Neural cell (in vitro differentiated cells): ENCODE measurements around the gene DAGLA. TPM values are rescaled to one million over a fixed set of nuclear protein-coding genes. Genes with fewer than 3 reads are reported as not detected.

Source experiments
- H2AFZ ChIP-seq: fragments of 200-600, 300-800 bp; sonication (generic), shearing (Covaris generic); 2 replicates; pipeline ENCODE4 v1.6.0; 2014; ENCODE audit warnings: low read depth, mild to moderate bottlenecking, antibody characterized with exemption, low read length, moderate library complexity
- H3F3A ChIP-seq: fragments of 200-600 bp; shearing (Covaris generic); 2 replicates; pipeline ENCODE4 v1.6.1; 2016; ENCODE audit warnings: mild to moderate bottlenecking, moderate library complexity, mixed read lengths, antibody characterized with exemption, low read length; ENCODE audit not compliant: insufficient read depth, poor library complexity, severe bottlenecking
- H3K27ac ChIP-seq: fragments of 200-600, 300-800 bp; sonication (generic), shearing (Covaris generic); 2 replicates; pipeline ENCODE4 v1.5.1; 2014; ENCODE audit warnings: mild to moderate bottlenecking, low read length, moderate library complexity
- H3K27me3 ChIP-seq: fragments of 300-800, 200-600 bp; sonication (generic), shearing (Covaris generic); 2 replicates; pipeline ENCODE4 v1.6.0; 2014; ENCODE audit warnings: mild to moderate bottlenecking, low read depth, low read length, moderate library complexity; ENCODE audit not compliant: insufficient read depth
- H3K36me3 ChIP-seq: fragments of 300-800, 200-600 bp; sonication (generic), shearing (Covaris generic); 2 replicates; pipeline ENCODE4 v1.5.1; 2014; ENCODE audit warnings: mild to moderate bottlenecking, antibody characterized with exemption, low read length, moderate library complexity; ENCODE audit not compliant: insufficient read depth
- H3K4me2 ChIP-seq: fragments of 300-800, 200-600 bp; sonication (generic), shearing (Covaris generic); 2 replicates; pipeline ENCODE4 v1.6.0; 2014; ENCODE audit warnings: mild to moderate bottlenecking, low read length
- H3K4me3 ChIP-seq: fragments of 300-800, 200-600 bp; sonication (generic), shearing (Covaris generic); 2 replicates; pipeline ENCODE4 v1.5.1; 2014; ENCODE audit warnings: mild to moderate bottlenecking, low read length, moderate library complexity
- H3K79me2 ChIP-seq: fragments of 200-600 bp; shearing (Covaris generic); replicated peaks from 2 replicates; pipeline ENCODE4 v1.6.0; 2014; ENCODE audit warnings: mild to moderate bottlenecking, low read length, moderate library complexity; ENCODE audit not compliant: insufficient read depth
- H3K9ac ChIP-seq: fragments of 300-800, 200-600 bp; sonication (generic), shearing (Covaris generic); 2 replicates; pipeline ENCODE4 v1.6.1; 2016; ENCODE audit warnings: mild to moderate bottlenecking, low read length, mixed read lengths
- H3K9me2 ChIP-seq: fragments of 200-600 bp; shearing (Covaris generic); 2 replicates; pipeline ENCODE4 v1.6.1; 2016; ENCODE audit warnings: mild to moderate bottlenecking, low read length, mixed read lengths; ENCODE audit not compliant: insufficient read depth
- H3K9me3 ChIP-seq: fragments of 200-600, 300-800 bp; sonication (generic), shearing (Covaris generic); 2 replicates; pipeline ENCODE4 v1.6.1; 2016; ENCODE audit warnings: mild to moderate bottlenecking, mixed run types, low read length, moderate library complexity, mixed read lengths
- H4K20me1 ChIP-seq: fragments of 200-600 bp; shearing (Covaris generic); 2 replicates; pipeline ENCODE4 v1.6.1; 2016; ENCODE audit warnings: mild to moderate bottlenecking, mixed run types; ENCODE audit not compliant: insufficient read depth
- CTCF ChIP-seq: fragments of 450-650 bp; IDR thresholded peaks from 2 replicates; pipeline ENCODE4 v1.5.1; 2014; ENCODE audit warnings: antibody characterized with exemption, mild to moderate bottlenecking, moderate library complexity; ENCODE audit not compliant: poor library complexity, severe bottlenecking
- EP300 ChIP-seq: fragments of 450-650 bp; conservative IDR thresholded peaks from 2 replicates; pipeline ENCODE4 v1.6.1; 2014; ENCODE audit warnings: antibody characterized with exemption, mild to moderate bottlenecking, moderate library complexity; ENCODE audit not compliant: poor library complexity, severe bottlenecking
- EZH2 ChIP-seq: fragments of 200-600, 300-800 bp; shearing (Covaris generic), sonication (generic); IDR thresholded peaks from 2 replicates; pipeline ENCODE4 v1.6.1; 2014; ENCODE audit warnings: antibody characterized with exemption, low read length, borderline replicate concordance, mild to moderate bottlenecking; ENCODE audit not compliant: insufficient read depth, poor library complexity, severe bottlenecking
- MXI1 ChIP-seq: fragments of 450-650 bp; conservative IDR thresholded peaks from 2 replicates; pipeline ENCODE4 v1.6.1; 2014; ENCODE audit warnings: antibody characterized with exemption, mild to moderate bottlenecking; ENCODE audit not compliant: poor library complexity, severe bottlenecking
- POLR2AphosphoS5 ChIP-seq: IDR thresholded peaks from 2 replicates; pipeline ENCODE4 v1.6.1; 2012
- RAD21 ChIP-seq: fragments of 450-650 bp; conservative IDR thresholded peaks from 2 replicates; pipeline ENCODE4 v1.6.1; 2014; ENCODE audit warnings: antibody characterized with exemption, mild to moderate bottlenecking, moderate library complexity
- REST ChIP-seq: IDR thresholded peaks from 2 replicates; pipeline ENCODE4 v1.6.1; 2012; ENCODE audit warnings: borderline replicate concordance
- SMC3 ChIP-seq: fragments of 450-650 bp; conservative IDR thresholded peaks from 2 replicates; pipeline ENCODE4 v1.6.1; 2014; ENCODE audit warnings: antibody characterized with exemption, mild to moderate bottlenecking, moderate library complexity; ENCODE audit not compliant: poor library complexity
- TAF1 ChIP-seq: IDR thresholded peaks from 2 replicates; pipeline ENCODE4 v1.6.1; 2012; ENCODE audit warnings: low read depth
- polyA plus RNA-seq: library from polyadenylated mRNA; depleted of rRNA; stranded (reverse); fragments of >200 nt; gene quantifications from 2 replicates; pipeline ENCODE4 v1.2.3, GENCODE V29; 2014

Gene DAGLA
- polyA plus RNA-seq, 1 donor from 2014 or later: 4.5 TPM

- H3K79me2 ChIP-seq: no peaks in the 10 kb centered on the region
- no peak overlapping the region for H3K4me2 ChIP-seq
- H2AFZ ChIP-seq: no peak overlapping the region
- H3F3A ChIP-seq: no peaks in the 10 kb centered on the region
- TF ChIP-seq EP300: no peak
- no peak for TF ChIP-seq MXI1
- no peak for TF ChIP-seq POLR2AphosphoS5
- no peak for TF ChIP-seq CTCF
- TF ChIP-seq RAD21: no peak
- no peak for TF ChIP-seq SMC3
- TF ChIP-seq REST: no peak
- H3K36me3 ChIP-seq: no peaks in the 10 kb centered on the region
- H3K4me3 ChIP-seq: no peak overlapping the region
- no peak overlapping the region for H3K27ac ChIP-seq
- no peak overlapping the region for H3K9ac ChIP-seq
- H3K27me3 ChIP-seq: no peaks in the 10 kb centered on the region
- H3K9me2 ChIP-seq: no peaks in the 10 kb centered on the region
- H3K9me3 ChIP-seq: no peaks in the 10 kb centered on the region
- H4K20me1 ChIP-seq: no peaks in the 10 kb centered on the region
Observed at GRCh38 chr11:61734767-61735166, 54.6 kb downstream of the DAGLA start.

GRCh38 chr11:61735391-61735790 is 55.2 kb downstream of the DAGLA start:
- no peaks in the 10 kb centered on the region for H3K9me2 ChIP-seq
- H3K4me3 ChIP-seq: no peak overlapping the region
- no peaks in the 10 kb centered on the region for H4K20me1 ChIP-seq
- no peak overlapping the region for H3K4me2 ChIP-seq
- no peaks in the 10 kb centered on the region for H3K27me3 ChIP-seq
- H3K36me3 ChIP-seq: no peaks in the 10 kb centered on the region
- H3K9ac ChIP-seq: no peak overlapping the region
- TF ChIP-seq MXI1 (no peak), REST (no peak), EP300 (no peak), EZH2 (no peak), SMC3 (no peak), CTCF (no peak), TAF1 (no peak), POLR2AphosphoS5 (no peak), RAD21 (no peak)
- H2AFZ ChIP-seq: no peak overlapping the region
- H3K9me3 ChIP-seq: no peaks in the 10 kb centered on the region
- no peaks in the 10 kb centered on the region for H3F3A ChIP-seq
- H3K79me2 ChIP-seq: no peaks in the 10 kb centered on the region
- H3K27ac ChIP-seq: no peak overlapping the region
